Keratinocyte (primary cell): Measurements from ENCODE around the gene CEBPG. TPM values are rescaled to one million over a fixed set of nuclear protein-coding genes. Genes with fewer than 3 reads are reported as not detected.

Source experiments
- DNase-seq: peaks from one replicate; pipeline ENCODE4 v3.0.0-alpha.2; 2011; ENCODE audit warnings: low read depth, missing footprints, low spot score
- FAIRE-seq: peaks from 2 replicates; lab custom pipeline; 2011; peaks lifted over from hg19 to GRCh38; lab: Jason Lieb, UNC
- H2AFZ ChIP-seq: 2 replicates; pipeline ENCODE4 v1.6.0; 2012; ENCODE audit warnings: low read length, control low read depth, inconsistent platforms; ENCODE audit not compliant: control insufficient read depth
- H3K27ac ChIP-seq: 2 replicates; pipeline ENCODE4 v1.5.1; 2011; ENCODE audit warnings: low read length; ENCODE audit not compliant: control insufficient read depth, insufficient read depth
- H3K27me3 ChIP-seq: 3 replicates; pipeline ENCODE4 v1.6.0; 2011; ENCODE audit warnings: low read length; ENCODE audit not compliant: control insufficient read depth, insufficient read depth; ENCODE audit errors: extremely low read depth
- H3K36me3 ChIP-seq, 2 experiments: 2 replicates in 1 of 2; 3 replicates in 1 of 2; pipeline ENCODE4 v1.5.1; 2011; ENCODE audit warnings: low read length in 2 of 2, mild to moderate bottlenecking in 1 of 2; ENCODE audit not compliant: control insufficient read depth in 2 of 2, insufficient read depth in 2 of 2; ENCODE audit errors: extremely low read depth in 1 of 2
- H3K4me1 ChIP-seq: 3 replicates; pipeline ENCODE4 v1.5.1; 2011; ENCODE audit warnings: low read length; ENCODE audit not compliant: control insufficient read depth, insufficient read depth; ENCODE audit errors: extremely low read depth
- H3K4me2 ChIP-seq: 3 replicates; pipeline ENCODE4 v1.6.0; 2011; ENCODE audit warnings: low read depth, low read length; ENCODE audit not compliant: control insufficient read depth, insufficient read depth; ENCODE audit errors: extremely low read depth
- H3K4me3 ChIP-seq, 3 experiments: fragments of 200-600 bp in 1 of 3; sonication (generic) in 1 of 3; 2 replicates in 2 of 3; 3 replicates in 1 of 3; pipeline ENCODE4 v1.5.1; 2011 to 2016; ENCODE audit warnings: low read length in 3 of 3, mild to moderate bottlenecking in 3 of 3, control low read depth in 2 of 3, inconsistent platforms in 1 of 3, low read depth in 1 of 3, mixed read lengths in 1 of 3, mixed run types in 1 of 3, moderate library complexity in 1 of 3; ENCODE audit not compliant: control insufficient read depth in 2 of 3, insufficient read depth in 2 of 3; ENCODE audit errors: extremely low read depth in 1 of 3
- H3K79me2 ChIP-seq: 2 replicates; pipeline ENCODE4 v1.6.0; 2012; ENCODE audit warnings: low read length; ENCODE audit not compliant: control insufficient read depth, insufficient read depth
- H3K9ac ChIP-seq: 3 replicates; pipeline ENCODE4 v1.6.0; 2011; ENCODE audit warnings: low read length; ENCODE audit not compliant: control insufficient read depth, insufficient read depth; ENCODE audit errors: extremely low read depth
- H3K9me1 ChIP-seq: 3 replicates; pipeline ENCODE4 v1.6.0; 2011; ENCODE audit warnings: low read length; ENCODE audit not compliant: control insufficient read depth, insufficient read depth; ENCODE audit errors: extremely low read depth
- H3K9me3 ChIP-seq: 2 replicates; pipeline ENCODE4 v1.5.1; 2012; ENCODE audit warnings: low read depth, low read length; ENCODE audit not compliant: control insufficient read depth
- H4K20me1 ChIP-seq: 3 replicates; pipeline ENCODE4 v1.6.0; 2011; ENCODE audit warnings: low read length; ENCODE audit not compliant: control insufficient read depth, insufficient read depth; ENCODE audit errors: extremely low read depth
- EZH2 ChIP-seq: IDR thresholded peaks from one replicate; pipeline ENCODE4 v1.6.1; 2012; ENCODE audit warnings: inconsistent platforms, mild to moderate bottlenecking, low read length, moderate library complexity
- dilution Hi-C: fragments of 300-500 bp; cut with MboI; formaldehyde crosslinking; loops from one replicate; pipeline ENCODE4 v1.7.0; 2020; ENCODE audit warnings: low sequenced_read_pairs; ENCODE audit not compliant: extremely low pct_ligation_motif_present
- polyA plus RNA-seq, 5 experiments: library from polyadenylated mRNA; depleted of rRNA in 3 of 5; stranded (reverse) in 3 of 5; stranded (forward) in 1 of 5; unstranded in 1 of 5; fragments of >200 nt; gene quantifications; 1 replicate in 1 of 5; 2 replicates in 3 of 5; 3 replicates in 1 of 5; pipeline versions ENCODE4 v1.2.1 to v1.2.3, GENCODE V29; 2011 to 2012; ENCODE audit warnings: missing spikeins in 2 of 5, low read depth in 1 of 5, low replicate concordance in 1 of 5
- TF ChIP-seq, protein P1 (sequence below), 3 experiments: IDR thresholded peaks in 1 of 3; conservative IDR thresholded peaks in 1 of 3; optimal IDR thresholded peaks in 1 of 3; 2 replicates in 2 of 3; 3 replicates in 1 of 3; pipeline versions ENCODE3 to v1.5.1; 2011; ENCODE audit warnings: low read length in 3 of 3, mild to moderate bottlenecking in 3 of 3, moderate library complexity in 2 of 3, control low read depth in 1 of 3, inconsistent platforms in 1 of 3; ENCODE audit not compliant: insufficient read depth in 2 of 3; ENCODE audit errors: extremely low read depth in 1 of 3

CEBPG gene
- polyA plus RNA-seq, 1 donor (not counting 4 experiments of a cell fraction or from before 2014, with no cell fraction given): 31.9 TPM

DNA sequence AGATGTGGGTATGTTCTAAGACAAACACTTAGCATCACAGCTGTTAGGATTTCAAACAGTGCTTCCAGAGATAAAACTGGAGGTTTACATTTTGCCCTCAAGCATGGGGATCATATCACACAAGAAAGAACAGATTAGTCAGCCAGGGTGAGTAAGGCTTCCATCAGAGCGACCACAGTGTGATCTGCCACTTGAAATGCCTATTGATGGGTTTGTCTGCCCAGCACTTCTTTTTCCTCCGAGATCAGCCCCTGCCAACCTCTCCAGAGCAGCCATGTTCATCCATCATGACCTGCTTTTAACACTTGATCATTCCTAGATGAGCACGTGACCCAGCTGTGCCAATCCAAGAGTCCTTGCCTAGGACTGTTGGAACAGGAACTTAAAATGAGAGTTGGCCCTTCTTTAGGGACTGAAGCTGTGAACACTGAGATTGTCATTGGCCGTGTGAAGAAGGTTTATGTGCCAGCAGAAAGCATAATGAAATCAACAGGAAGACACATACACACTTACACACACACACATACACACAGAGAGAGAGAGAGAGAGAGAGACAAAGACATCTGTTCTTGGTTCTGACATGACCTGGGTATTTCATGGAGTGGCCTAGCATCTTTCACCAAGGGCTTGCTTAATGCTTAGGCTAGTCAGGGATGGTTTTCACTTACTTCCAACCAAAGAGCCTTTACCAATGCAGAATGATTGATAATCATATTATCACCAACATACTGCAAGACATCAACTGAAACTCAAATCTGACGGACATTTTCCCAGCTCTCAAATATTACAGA is 5.2 kb upstream of the CEBPG start:
- peak overlapping the region; percentile 50 for H3K4me2 ChIP-seq
- dilution Hi-C loops: no loop called here
- H3K27ac ChIP-seq: peak overlapping the region; percentile 70
- peaks cover 30% of the 10 kb centered on the region for H3K4me1 ChIP-seq
- TF ChIP-seq EZH2: no peak
- TF ChIP-seq, protein P1, sequence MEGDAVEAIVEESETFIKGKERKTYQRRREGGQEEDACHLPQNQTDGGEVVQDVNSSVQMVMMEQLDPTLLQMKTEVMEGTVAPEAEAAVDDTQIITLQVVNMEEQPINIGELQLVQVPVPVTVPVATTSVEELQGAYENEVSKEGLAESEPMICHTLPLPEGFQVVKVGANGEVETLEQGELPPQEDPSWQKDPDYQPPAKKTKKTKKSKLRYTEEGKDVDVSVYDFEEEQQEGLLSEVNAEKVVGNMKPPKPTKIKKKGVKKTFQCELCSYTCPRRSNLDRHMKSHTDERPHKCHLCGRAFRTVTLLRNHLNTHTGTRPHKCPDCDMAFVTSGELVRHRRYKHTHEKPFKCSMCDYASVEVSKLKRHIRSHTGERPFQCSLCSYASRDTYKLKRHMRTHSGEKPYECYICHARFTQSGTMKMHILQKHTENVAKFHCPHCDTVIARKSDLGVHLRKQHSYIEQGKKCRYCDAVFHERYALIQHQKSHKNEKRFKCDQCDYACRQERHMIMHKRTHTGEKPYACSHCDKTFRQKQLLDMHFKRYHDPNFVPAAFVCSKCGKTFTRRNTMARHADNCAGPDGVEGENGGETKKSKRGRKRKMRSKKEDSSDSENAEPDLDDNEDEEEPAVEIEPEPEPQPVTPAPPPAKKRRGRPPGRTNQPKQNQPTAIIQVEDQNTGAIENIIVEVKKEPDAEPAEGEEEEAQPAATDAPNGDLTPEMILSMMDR (optimal IDR thresholded peaks at IDR 0.05 in 1 of 3, IDR thresholded peaks at IDR 0.05 in 1 of 3, conservative IDR thresholded peaks at IDR 0.05 in 1 of 3; ENCODE audit: extremely low read depth in 1 of 3, insufficient read depth in 2 of 3, low read length in 3 of 3): no peak
- no peaks in the 10 kb centered on the region for H3K27me3 ChIP-seq
- FAIRE-seq (peak; percentile 99), DNase-seq (peak; percentile 72)
- H3K9me1 ChIP-seq: no peaks in the 10 kb centered on the region
- peak overlapping the region; percentile 39 for H3K9ac ChIP-seq
- H3K9me3 ChIP-seq: no peaks in the 10 kb centered on the region
- no peak overlapping the region for H3K4me3 ChIP-seq
- H4K20me1 ChIP-seq: no peaks in the 10 kb centered on the region
- no peaks in the 10 kb centered on the region for H3K79me2 ChIP-seq
- peak overlapping the region; percentile 78 for H2AFZ ChIP-seq
- no peaks in the 10 kb centered on the region for H3K36me3 ChIP-seq

DNA sequence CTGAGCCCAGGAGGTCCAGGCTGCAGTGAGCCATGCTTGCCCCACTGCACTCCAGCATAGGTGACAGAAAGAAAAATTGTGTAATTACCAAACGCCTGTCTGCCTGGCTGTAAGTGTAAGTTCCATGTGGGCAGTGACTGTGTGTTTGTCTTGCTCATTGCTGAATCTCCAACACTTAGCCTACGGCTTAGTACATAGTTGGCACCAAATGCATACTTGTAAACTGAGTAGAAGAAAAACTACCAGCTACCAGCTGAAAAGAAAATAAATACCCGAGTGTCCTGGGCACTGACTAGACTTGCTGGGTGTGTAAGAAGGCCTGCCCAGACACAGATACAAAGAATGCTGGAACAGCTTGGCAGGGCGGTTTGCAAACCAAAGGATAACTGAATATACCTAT is 2.7 kb upstream of the CEBPG start:
- no peaks in the 10 kb centered on the region for H3K9me1 ChIP-seq
- no peak overlapping the region for H2AFZ ChIP-seq
- TF ChIP-seq EZH2: no peak
- TF ChIP-seq, protein P1 (optimal IDR thresholded peaks at IDR 0.05 in 1 of 3, IDR thresholded peaks at IDR 0.05 in 1 of 3, conservative IDR thresholded peaks at IDR 0.05 in 1 of 3; ENCODE audit: extremely low read depth in 1 of 3, insufficient read depth in 2 of 3, low read length in 3 of 3): no peak
- DNase-seq (peak; percentile 90), FAIRE-seq (peak; percentile 75)
- dilution Hi-C loops: no loop called here
- peaks cover 20% of the 10 kb centered on the region for H3K79me2 ChIP-seq
- peaks cover 37% of the 10 kb centered on the region for H3K4me1 ChIP-seq
- peak overlapping the region; percentile 14 for H3K4me2 ChIP-seq
- peaks cover 2% of the 10 kb centered on the region for H4K20me1 ChIP-seq
- H3K9ac ChIP-seq: peak overlapping the region; percentile 57
- no peaks in the 10 kb centered on the region for H3K27me3 ChIP-seq
- H3K36me3 ChIP-seq: peaks cover 0 to 4% of the 10 kb centered on the region in 2 experiments
- H3K27ac ChIP-seq: peak overlapping the region; percentile 78
- H3K9me3 ChIP-seq: no peaks in the 10 kb centered on the region
- H3K4me3 ChIP-seq: no peak overlapping the region
